ENCODE data around the gene PHACTR3. TPM values are rescaled to one million over a fixed set of nuclear protein-coding genes. Genes with fewer than 3 reads are reported as not detected.

The PHACTR3 gene
- total and polyA plus RNA-seq, 2 of the 8 experiments (the other 6 are each of a cell fraction or from before 2014, with no cell fraction given), result 0.05 to 0.13 TPM

DNA sequence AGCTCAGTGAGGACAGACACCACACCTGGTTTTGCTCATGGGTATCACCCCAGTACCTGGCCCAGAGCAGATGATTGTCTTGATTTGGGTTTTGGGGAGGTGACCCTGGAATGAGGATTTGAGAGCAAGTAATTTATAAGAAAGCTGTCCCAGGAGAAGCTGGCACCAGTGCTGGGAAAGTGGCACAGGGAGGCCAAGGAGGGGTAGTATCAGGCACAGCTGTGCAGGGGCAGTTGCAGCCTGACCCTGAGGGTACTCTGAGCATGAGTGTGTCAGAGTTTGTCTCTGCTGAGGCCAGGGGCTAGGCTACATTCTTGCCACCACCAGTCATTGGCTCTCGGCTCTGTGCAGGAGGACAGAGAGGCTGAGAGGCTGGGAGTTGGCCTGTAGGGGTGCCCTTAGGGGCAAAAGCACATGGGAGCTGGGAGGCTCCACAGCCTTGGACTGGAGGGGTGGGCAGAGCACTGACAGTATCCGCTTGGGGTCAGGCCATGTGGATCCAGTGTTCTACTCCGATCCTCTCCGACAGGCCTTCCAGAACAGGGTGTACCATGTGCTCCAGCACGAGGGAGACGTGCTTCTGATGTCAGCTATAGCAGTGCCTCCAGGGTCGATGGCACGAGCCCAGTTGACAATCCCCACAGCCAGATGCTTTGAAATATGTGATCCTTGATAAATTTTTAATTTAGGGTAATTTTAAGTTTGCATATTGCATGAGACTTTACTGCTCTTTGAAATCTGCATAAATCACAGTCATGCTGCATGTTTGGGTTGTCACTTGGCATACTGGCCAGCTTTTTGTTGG, 121.3 kb downstream of the PHACTR3 start:
- no peak overlapping the region for H3K27ac ChIP-seq (ENCODE audit: low read depth, low read length)
- H4K5ac ChIP-seq (ENCODE audit: insufficient read length, low read depth, low read length), result no peak overlapping the region
- no peak overlapping the region for H3K4me2 ChIP-seq (ENCODE audit: insufficient read depth in 1 of 2, low read depth in 2 of 2, low read length in 2 of 2)
- H3K79me1 ChIP-seq (ENCODE audit: low read depth, low read length), result no peaks in the 10 kb centered on the region
- DNase-seq (ENCODE audit: low read depth in 1 of 2, low spot score in 2 of 2), result no peak
- H3K4me3 ChIP-seq (ENCODE audit: extremely low read depth in 1 of 4, insufficient read depth in 2 of 4, low read depth in 3 of 4, low read length in 4 of 4), result 0 out of 8 replicates have a peak overlapping the region, but pooled peaks of 1 of the 4 experiments have one; percentile 10
- H3K27me3 ChIP-seq (replicated peaks in 1 of 4; ENCODE audit: control insufficient read depth in 3 of 4, extremely low read depth in 1 of 4, insufficient read depth in 3 of 4, low read length in 3 of 4), result no peaks in the 10 kb centered on the region
- no peak overlapping the region for H2BK12ac ChIP-seq (ENCODE audit: low read depth, low read length)
- H3K23ac ChIP-seq (ENCODE audit: insufficient read length), result no peak overlapping the region
- no peak overlapping the region for H4K91ac ChIP-seq (replicated peaks; ENCODE audit: insufficient read length, low read length)
- H2AK5ac ChIP-seq (ENCODE audit: low read depth, low read length), result no peak overlapping the region
- no peaks in the 10 kb centered on the region for H3K4me1 ChIP-seq (replicated peaks in 1 of 4; ENCODE audit: control insufficient read depth in 3 of 4, insufficient read depth in 4 of 4, low read length in 3 of 4)
- no peak for FAIRE-seq
- ChIA-PET CTCF (ENCODE audit: partially characterized antibody) (interaction anchor here (0.8 kb wide), 1 partner anchor 8 kb away, joined by 3 read pairs; no protein-coding TSS in a partner anchor), POLR2A (ENCODE audit: partially characterized antibody) (no interaction called here)
- H2BK5ac ChIP-seq (ENCODE audit: low read depth, low read length), result no peak overlapping the region
- H2BK15ac ChIP-seq (ENCODE audit: low read length), result no peak overlapping the region
- no peak overlapping the region for H3K14ac ChIP-seq (ENCODE audit: insufficient read length)
- H2AFZ ChIP-seq (ENCODE audit: low read length), result no peak overlapping the region
- no peak overlapping the region for H3K18ac ChIP-seq (ENCODE audit: extremely low read depth, low read length)
- no peak overlapping the region for H3K56ac ChIP-seq (replicated peaks; ENCODE audit: insufficient read length, low read depth, low read length)
- H3K4ac ChIP-seq (replicated peaks; ENCODE audit: insufficient read length, low read depth, low read length), result no peak overlapping the region
- no peak overlapping the region for H3K9ac ChIP-seq (replicated peaks in 1 of 4; ENCODE audit: extremely low read depth in 1 of 4, low read depth in 3 of 4, low read length in 3 of 4)
- no peaks in the 10 kb centered on the region; a peak in 1 of 8 replicates for H3K36me3 ChIP-seq (ENCODE audit: control insufficient read depth in 2 of 4, insufficient read depth in 4 of 4, low read length in 3 of 4)
- 84% methylated on average over 8 of the region's 8 CpGs; no CpG with 5 or more reads in 1 of the 2 experiments for WGBS, 2 experiments (ENCODE audit: extremely low coverage in 1 of 2, insufficient coverage in 1 of 2, insufficient read length in 1 of 2, insufficient replicate concordance in 2 of 2, low coverage in 1 of 2, low lambda C conversion rate in 2 of 2, missing lambda C conversion rate in 1 of 2)
- no peak overlapping the region for H2BK20ac ChIP-seq (ENCODE audit: low read length)
- H4K8ac ChIP-seq (ENCODE audit: extremely low read depth, insufficient read depth, low read length), result no peak overlapping the region
- no peaks in the 10 kb centered on the region for H3K23me2 ChIP-seq (ENCODE audit: low read depth, low read length)
- H3K9me3 ChIP-seq (ENCODE audit: insufficient read depth in 2 of 2, low read depth in 1 of 2, low read length in 1 of 2), result peaks cover 91 to 96% of the 10 kb centered on the region in 2 experiments
- H2BK120ac ChIP-seq (replicated peaks; ENCODE audit: low read depth, low read length), result no peak overlapping the region
- H3K79me2 ChIP-seq (ENCODE audit: control insufficient read depth in 1 of 2, insufficient read depth in 2 of 2, low read length in 2 of 2), result no peaks in the 10 kb centered on the region
- no peaks in the 10 kb centered on the region for H4K20me1 ChIP-seq (replicated peaks in 1 of 2; ENCODE audit: control insufficient read depth in 1 of 2, insufficient read depth in 2 of 2, low read length in 2 of 2)
- TF ChIP-seq KDM5A (IDR thresholded peaks at IDR 0.05; ENCODE audit: low read length) (no peak), HDAC6 (IDR thresholded peaks at IDR 0.05; ENCODE audit: low read depth, low read length) (no peak), RXRA (IDR thresholded peaks at IDR 0.05; ENCODE audit: insufficient read depth, low read depth, low read length) (no peak), NRF1 (IDR thresholded peaks at IDR 0.05; ENCODE audit: low read depth, low read length) (no peak), POLR2A (IDR thresholded peaks at IDR 0.05; ENCODE audit: control extremely low read depth in 1 of 2, low read depth in 2 of 2, low read length in 2 of 2) (no peak), RNF2 (IDR thresholded peaks at IDR 0.05; ENCODE audit: borderline replicate concordance, low read depth, low read length, missing control alignments, poor library complexity, severe bottlenecking) (no peak), CTBP2 (IDR thresholded peaks at IDR 0.05; ENCODE audit: borderline replicate concordance, insufficient read depth, insufficient read length, low read length) (no peak), SAP30 (IDR thresholded peaks at IDR 0.05; ENCODE audit: insufficient read depth, insufficient replicate concordance, low read length) (no peak), CBX5 (IDR thresholded peaks at IDR 0.05; ENCODE audit: low read depth, low read length) (no peak), SIN3A (conservative IDR thresholded peaks at IDR 0.05 in 1 of 2, IDR thresholded peaks at IDR 0.05 in 1 of 2; ENCODE audit: low read depth in 1 of 2, low read length in 2 of 2) (no peak), SIRT6 (IDR thresholded peaks at IDR 0.05; ENCODE audit: low read length) (no peak), GABPA (IDR thresholded peaks at IDR 0.05; ENCODE audit: borderline replicate concordance, insufficient read depth, low read length) (no peak)
